ENCODE results near the gene ZMYM2. TPM values are rescaled to one million over a fixed set of nuclear protein-coding genes. Genes with fewer than 3 reads are reported as not detected.

The ZMYM2 gene
- total and polyA plus RNA-seq, 10 of the 15 experiments (the other 5 are each of a cell fraction or from before 2014, with no cell fraction given), result 9.5 to 60.4 (median 34.6) TPM

GRCh38 chr13:20057214-20057613, 98.7 kb downstream of the ZMYM2 start:
- intact Hi-C loops (cut with micrococcal nuclease; ENCODE audit: unreplicated experiment), result no loop called here
- H2AFZ ChIP-seq (ENCODE audit: control insufficient read depth, low read depth, low read length), result no peak overlapping the region
- H3K9me3 ChIP-seq (replicated peaks; ENCODE audit: control insufficient read depth, insufficient read depth, low read length), result no peaks in the 10 kb centered on the region
- H3K4me2 ChIP-seq (ENCODE audit: control insufficient read depth, insufficient read depth), result no peak overlapping the region
- ChIA-PET POLR2A (no interaction called here), SMC1A (ENCODE audit: uncharacterized antibody, unreplicated experiment) (no interaction called here), RAD21 (ENCODE audit: unreplicated experiment) (no interaction called here), CTCF (no interaction called here)
- H3K27ac ChIP-seq (ENCODE audit: control insufficient read depth, insufficient read depth), result no peak overlapping the region
- H3K4me3 ChIP-seq, result no peak overlapping the region
- no TSS peak for BruUV-seq (replicated peaks)
- DNase-seq (ENCODE audit: low read depth, low spot score) (no peak), ATAC-seq (no peak), FAIRE-seq (no peak)
- no peaks in the 10 kb centered on the region for H3K27me3 ChIP-seq (replicated peaks in 1 of 2; ENCODE audit: control insufficient read depth in 2 of 2, insufficient read depth in 2 of 2, low read length in 1 of 2)
- H3K79me2 ChIP-seq (ENCODE audit: control insufficient read depth, insufficient read depth, low read length), result no peaks in the 10 kb centered on the region
- WGBS (ENCODE audit: insufficient coverage, insufficient replicate concordance, low lambda C conversion rate, missing lambda C conversion rate), result over 99% methylated on average over 7 of the region's 7 CpGs
- in situ Hi-C loops (cut with MboI), result no loop called here
- TF ChIP-seq ZBTB11 (CRISPR knock-in tag; IDR thresholded peaks at IDR 0.05) (no peak), ETV6 (conservative IDR thresholded peaks at IDR 0.05 in 1 of 2, IDR thresholded peaks at IDR 0.05 in 1 of 2; ENCODE audit: borderline replicate concordance in 1 of 2, low read depth in 1 of 2) (no peak), PAX5 (IDR thresholded peaks at IDR 0.05; ENCODE audit: borderline replicate concordance, low read depth, low read length) (no peak), MEF2A (IDR thresholded peaks at IDR 0.05; ENCODE audit: insufficient read depth, low read depth, low read length) (no peak), NRF1 (conservative IDR thresholded peaks at IDR 0.05; ENCODE audit: low read depth, low read length) (no peak)
- TF ChIP-seq, protein P1, sequence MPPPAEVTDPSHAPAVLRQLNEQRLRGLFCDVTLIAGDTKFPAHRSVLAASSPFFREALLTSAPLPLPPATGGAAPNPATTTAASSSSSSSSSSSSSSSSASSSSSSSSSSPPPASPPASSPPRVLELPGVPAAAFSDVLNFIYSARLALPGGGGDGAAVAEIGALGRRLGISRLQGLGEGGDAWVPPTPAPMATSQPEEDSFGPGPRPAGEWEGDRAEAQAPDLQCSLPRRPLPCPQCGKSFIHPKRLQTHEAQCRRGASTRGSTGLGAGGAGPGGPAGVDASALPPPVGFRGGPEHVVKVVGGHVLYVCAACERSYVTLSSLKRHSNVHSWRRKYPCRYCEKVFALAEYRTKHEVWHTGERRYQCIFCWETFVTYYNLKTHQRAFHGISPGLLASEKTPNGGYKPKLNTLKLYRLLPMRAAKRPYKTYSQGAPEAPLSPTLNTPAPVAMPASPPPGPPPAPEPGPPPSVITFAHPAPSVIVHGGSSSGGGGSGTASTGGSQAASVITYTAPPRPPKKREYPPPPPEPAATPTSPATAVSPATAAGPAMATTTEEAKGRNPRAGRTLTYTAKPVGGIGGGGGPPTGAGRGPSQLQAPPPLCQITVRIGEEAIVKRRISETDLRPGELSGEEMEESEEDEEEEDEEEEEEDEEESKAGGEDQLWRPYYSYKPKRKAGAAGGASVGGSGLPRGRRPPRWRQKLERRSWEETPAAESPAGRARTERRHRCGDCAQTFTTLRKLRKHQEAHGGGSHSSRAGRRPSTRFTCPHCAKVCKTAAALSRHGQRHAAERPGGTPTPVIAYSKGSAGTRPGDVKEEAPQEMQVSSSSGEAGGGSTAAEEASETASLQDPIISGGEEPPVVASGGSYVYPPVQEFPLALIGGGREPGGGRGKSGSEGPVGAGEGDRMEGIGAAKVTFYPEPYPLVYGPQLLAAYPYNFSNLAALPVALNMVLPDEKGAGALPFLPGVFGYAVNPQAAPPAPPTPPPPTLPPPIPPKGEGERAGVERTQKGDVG (CRISPR knock-in tag; IDR thresholded peaks at IDR 0.05), result no peak
- H3K36me3 ChIP-seq (ENCODE audit: control insufficient read depth in 2 of 2, insufficient read depth in 2 of 2, low read length in 1 of 2), result peaks cover 0 to 20% of the 10 kb centered on the region in 2 experiments; a peak in 3 of 4 replicates
- H3K9ac ChIP-seq (ENCODE audit: control insufficient read depth, insufficient read depth, low read length), result no peak overlapping the region
- no peaks in the 10 kb centered on the region for H4K20me1 ChIP-seq (ENCODE audit: control insufficient read depth, insufficient read depth)
- no peaks in the 10 kb centered on the region for H3K4me1 ChIP-seq (ENCODE audit: control insufficient read depth, insufficient read depth, low read length)
